Heart left ventricle (tissue), 16 donors: ENCODE results near the gene STXBP6. TPM values are rescaled to one million over a fixed set of nuclear protein-coding genes. Genes with fewer than 3 reads are reported as not detected.

Source experiments
- ATAC-seq, 4 donors: fragments of 200-7000 bp; cut with Tn5 transposase; one replicate each; pipeline ENCODE4 v1.9.1; 2020 to 2022; ENCODE audit warnings: moderate library complexity in 4 of 4, mild to moderate bottlenecking in 3 of 4, moderate number of reproducible peaks in 1 of 4
- DNase-seq, 5 donors: peaks; one replicate each; pipeline ENCODE4 v3.0.0-alpha.2; 2020
- H3K27ac ChIP-seq, 12 donors: fragments of 200-600 bp; sonication (generic) in 4 of 12; one replicate each; pipeline versions ENCODE4 v1.5.0 to v1.8.0; 2016 to 2022; ENCODE audit warnings: mild to moderate bottlenecking in 2 of 12
- H3K27me3 ChIP-seq, 9 donors: fragments of 200-600 bp; sonication (generic) in 2 of 9; one replicate each; pipeline versions ENCODE4 v1.5.1 to v1.8.0; 2016 to 2022; ENCODE audit warnings: mild to moderate bottlenecking in 3 of 9
- H3K36me3 ChIP-seq, 9 donors: fragments of 200-600 bp; sonication (generic) in 2 of 9; one replicate each; pipeline versions ENCODE4 v1.5.0 to v1.8.0; 2018 to 2022; ENCODE audit warnings: mild to moderate bottlenecking in 2 of 9
- H3K4me1 ChIP-seq, 12 donors: fragments of 200-600 bp; sonication (generic) in 4 of 12; one replicate each; pipeline versions ENCODE4 v1.5.0 to v1.8.0; 2016 to 2022; ENCODE audit warnings: mild to moderate bottlenecking in 3 of 12
- H3K4me3 ChIP-seq, 12 donors: fragments of 200-600 bp; sonication (generic) in 4 of 12; one replicate each; pipeline versions ENCODE4 v1.5.0 to v1.8.0; 2017 to 2022; ENCODE audit warnings: mild to moderate bottlenecking in 9 of 12, moderate library complexity in 4 of 12
- H3K9me3 ChIP-seq, 12 donors: fragments of 200-600 bp; sonication (generic) in 4 of 12; one replicate each; pipeline versions ENCODE4 v1.5.0 to v1.8.0; 2016 to 2022; ENCODE audit warnings: mild to moderate bottlenecking in 1 of 12
- POLR2A ChIP-seq, 2 donors: fragments of 450-650 bp; IDR thresholded peaks; one replicate each; pipeline ENCODE4 v1.6.1; 2017; ENCODE audit warnings: antibody characterized with exemption in 2 of 2, mild to moderate bottlenecking in 2 of 2, moderate library complexity in 2 of 2
- WGBS, 4 donors: extraction: QIAGEN DNeasy Blood & Tissue Kit in 2 of 4; methylation state at CpG; one replicate each; pipeline versions ENCODE4 v1.1.5 to v1.1.7; 2013 to 2018; 5-methylcytosine and 5-hydroxymethylcytosine counted together
- intact Hi-C, 10 donors: fragments of 100-400 bp; cut with DNase I; formaldehyde crosslinking; loops; one replicate each; pipeline versions ENCODE4 v1.11.1 to v1.14.2; 2022
- polyA plus RNA-seq, 2 donors: library from polyadenylated mRNA; stranded (reverse); fragments of 200-250 nt; gene quantifications; one replicate each; pipeline ENCODE4 v1.2.3, GENCODE V29; 2013
- total RNA-seq, 9 donors: library from RNA; depleted of rRNA in 2 of 9; stranded (reverse); fragments of >200 nt in 2 of 9; fragmentation: NEBNext Ultra II Directional in 3 of 9; extraction: Animal tissue kit (Norgen Biotek cat#: 25700) in 3 of 9; gene quantifications; one replicate each; pipeline versions ENCODE4 v1.1.0 to v1.2.4, GENCODE V29; 2016 to 2023
- TF ChIP-seq, protein P1 (sequence below), 12 donors: fragments of 200-600 bp; sonication (generic) in 4 of 12; IDR thresholded peaks; one replicate each; pipeline versions ENCODE4 v1.5.0 to v1.8.0; 2018 to 2022; ENCODE audit warnings: antibody characterized with exemption in 12 of 12, mild to moderate bottlenecking in 5 of 12
- donor health status: ischemic (EF 13 %, LVEDD 7.1; RV severe dilation, severe dysfunction).
- donor health status: healthy with polysubstance abuse.
- donor health status: DM: no; HTN: yes; CAD: no.
- donor health status: DM: no; HTN: no; CAD: no.
- donor health status: ischemic (EF 25% LVEDD 6.9; RV normal size, moderate dysfunction).
- donor health status: ischemic (EF 25% LVEDD 5.7; RV mildly dilated, moderate dysfunction).
- donor health status: healthy.
- donor health status: DM: yes; HTN: yes; CAD: no.
- donor health status: ischemic (EF 35%, LVEDD 5.7; RV mildly dilated, moderate dysfunction).
- donor health status: nonischemic (EF 11% LVEDD 7.7; RV severe dilation, severe dysfunction).
- donor health status: DM: yes; HTN: yes; CAD: no.
- donor health status: PGD.
- donor health status: ischemic (EF 29% LVEDD 5.4; RV normal size, mild dysfunction).
- donor health status: nonischemic (EF 23%, LVEDD 6.1; RV moderate dilation, normal function).

The STXBP6 gene
- total and polyA plus RNA-seq, 11 donors, result 12.5 to 57.3 (median 23.7) TPM

DNA sequence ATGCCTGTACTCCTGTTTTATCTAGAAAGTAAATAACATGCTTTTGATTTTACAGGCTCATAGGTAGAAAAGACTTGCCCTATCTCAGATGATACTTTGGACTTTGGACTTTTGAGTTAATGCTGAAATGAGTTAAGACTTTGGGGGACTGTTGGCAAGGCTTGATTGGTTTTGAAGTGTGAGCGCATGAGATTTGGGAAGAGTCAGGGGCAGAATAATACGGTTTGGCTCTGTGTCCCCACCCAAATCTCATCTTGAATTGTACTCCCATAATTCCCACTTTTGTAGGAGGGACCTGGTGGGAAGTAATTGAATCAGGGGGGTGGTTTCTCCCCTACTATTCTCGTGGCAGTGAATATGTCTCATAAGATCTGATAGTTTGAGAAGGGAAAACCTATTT is 259.8 kb downstream of the STXBP6 start:
- intact Hi-C loops, result no loop called here
- WGBS, 4 donors, result 87 to 94% (median 90%) methylated on average over 3 of the region's 3 CpGs
- H3K27ac ChIP-seq, result no peak overlapping the region

DNA sequence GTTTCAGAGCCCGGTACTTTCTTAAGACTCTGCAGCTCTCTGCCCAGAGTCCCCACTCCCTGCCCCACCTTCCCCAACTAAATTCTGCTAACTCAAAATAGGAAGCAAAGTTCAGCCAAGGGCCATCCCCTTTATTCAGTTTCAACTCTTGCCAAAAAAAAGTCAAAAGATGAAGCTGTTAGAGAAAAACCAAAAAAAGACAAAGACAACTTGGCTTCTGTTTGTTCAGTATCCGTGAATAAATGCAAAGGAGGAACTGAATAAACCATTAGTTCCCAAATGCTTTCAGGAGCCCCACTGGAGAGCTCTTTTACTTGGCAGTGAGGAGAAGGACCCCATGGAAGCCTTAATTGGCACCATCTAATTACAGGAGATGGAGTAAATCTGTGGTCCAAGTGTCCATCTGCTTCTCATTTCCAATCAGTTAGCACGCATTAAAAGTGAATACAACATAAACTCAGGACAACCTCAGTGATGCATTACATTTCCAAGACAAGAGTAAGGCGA is 260.5 kb downstream of the STXBP6 start:
- no peaks in the 10 kb centered on the region for H3K9me3 ChIP-seq
- no peaks in the 10 kb centered on the region for H3K36me3 ChIP-seq
- TF ChIP-seq POLR2A (IDR thresholded peaks at IDR 0.05), result no peak
- TF ChIP-seq, protein P1, sequence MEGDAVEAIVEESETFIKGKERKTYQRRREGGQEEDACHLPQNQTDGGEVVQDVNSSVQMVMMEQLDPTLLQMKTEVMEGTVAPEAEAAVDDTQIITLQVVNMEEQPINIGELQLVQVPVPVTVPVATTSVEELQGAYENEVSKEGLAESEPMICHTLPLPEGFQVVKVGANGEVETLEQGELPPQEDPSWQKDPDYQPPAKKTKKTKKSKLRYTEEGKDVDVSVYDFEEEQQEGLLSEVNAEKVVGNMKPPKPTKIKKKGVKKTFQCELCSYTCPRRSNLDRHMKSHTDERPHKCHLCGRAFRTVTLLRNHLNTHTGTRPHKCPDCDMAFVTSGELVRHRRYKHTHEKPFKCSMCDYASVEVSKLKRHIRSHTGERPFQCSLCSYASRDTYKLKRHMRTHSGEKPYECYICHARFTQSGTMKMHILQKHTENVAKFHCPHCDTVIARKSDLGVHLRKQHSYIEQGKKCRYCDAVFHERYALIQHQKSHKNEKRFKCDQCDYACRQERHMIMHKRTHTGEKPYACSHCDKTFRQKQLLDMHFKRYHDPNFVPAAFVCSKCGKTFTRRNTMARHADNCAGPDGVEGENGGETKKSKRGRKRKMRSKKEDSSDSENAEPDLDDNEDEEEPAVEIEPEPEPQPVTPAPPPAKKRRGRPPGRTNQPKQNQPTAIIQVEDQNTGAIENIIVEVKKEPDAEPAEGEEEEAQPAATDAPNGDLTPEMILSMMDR (IDR thresholded peaks at IDR 0.05), result no peak
- WGBS, 4 donors, result 24 to 38% (median 34%) methylated on average over 4 of the region's 4 CpGs
- no peak overlapping the region for H3K4me3 ChIP-seq
- ATAC-seq (peak in 3 of 4 donors; percentile 51 to 74 (median 54)), DNase-seq (peak in 1 of 5 donors; percentile 49)
- intact Hi-C loops, result no loop called here
- H3K27me3 ChIP-seq, result no peaks in the 10 kb centered on the region
- peaks cover 0 to 16% (median 12%) of the 10 kb centered on the region in 12 donors for H3K4me1 ChIP-seq
- H3K27ac ChIP-seq, result no peak overlapping the region

More for the DNA sequence above, 259.8 kb downstream of the STXBP6 start:
- DNase-seq, result no peak
- Histone ChIP-seq H3K9me3 (no peaks in the 10 kb centered on the region), H3K4me3 (no peak overlapping the region), H3K4me1 (peaks cover 0 to 16% (median 12%) of the 10 kb centered on the region in 12 donors), H3K36me3 (no peaks in the 10 kb centered on the region), H3K27me3 (no peaks in the 10 kb centered on the region)
- ATAC-seq, result no peak
- TF ChIP-seq, protein P1 (IDR thresholded peaks at IDR 0.05), result no peak
- TF ChIP-seq POLR2A (IDR thresholded peaks at IDR 0.05), result no peak

DNA sequence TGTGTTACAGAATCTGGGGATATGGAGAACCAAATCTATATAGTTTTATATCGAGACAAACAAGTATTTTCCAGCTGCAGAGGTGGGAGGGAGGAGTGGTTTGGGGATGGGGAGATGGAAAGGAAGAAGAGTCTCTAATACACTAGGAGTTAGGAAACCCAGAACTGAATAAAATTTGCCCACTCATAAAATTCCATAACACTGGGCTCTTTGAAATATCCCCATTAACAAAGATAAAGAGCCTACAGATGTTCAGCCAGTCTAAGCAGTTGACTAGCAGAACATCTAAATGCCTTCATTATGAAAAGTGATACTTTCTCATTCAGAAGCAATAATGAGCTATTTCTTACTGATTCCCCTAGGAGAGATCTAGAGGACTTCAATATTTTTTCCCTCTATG is 264.2 kb downstream of the STXBP6 start:
- H3K36me3 ChIP-seq, result no peaks in the 10 kb centered on the region
- peaks cover 0 to 16% (median 12%) of the 10 kb centered on the region in 12 donors for H3K4me1 ChIP-seq
- DNase-seq (no peak), ATAC-seq (no peak)
- no peaks in the 10 kb centered on the region for H3K9me3 ChIP-seq
- no peak for TF ChIP-seq POLR2A (IDR thresholded peaks at IDR 0.05)
- TF ChIP-seq, protein P1 (IDR thresholded peaks at IDR 0.05), result no peak
- no peak overlapping the region for H3K4me3 ChIP-seq
- intact Hi-C loops, result no loop called here
- WGBS, 4 donors, result 81 to 97% (median 90%) methylated on average over 1 of the region's 1 CpG
- H3K27ac ChIP-seq, result no peak overlapping the region
- H3K27me3 ChIP-seq, result no peaks in the 10 kb centered on the region

DNA sequence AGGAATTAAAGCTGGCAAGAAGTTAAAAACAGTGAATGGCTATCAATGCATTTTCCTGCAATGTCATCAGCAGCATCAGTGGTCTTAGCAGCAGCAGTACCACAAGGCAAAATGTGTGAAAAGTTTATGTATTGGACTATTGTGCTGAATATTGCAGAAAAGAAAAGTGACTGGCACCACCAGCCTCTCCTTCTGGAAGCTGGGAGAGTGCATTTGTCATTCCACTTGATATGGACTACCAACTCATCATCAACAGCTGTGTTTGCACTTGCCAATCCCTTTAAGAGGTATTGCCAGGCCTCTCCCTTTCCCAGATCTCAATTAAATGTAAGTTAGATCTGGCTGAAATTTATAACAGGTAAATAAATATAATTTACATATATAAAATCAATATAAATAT is 265.0 kb downstream of the STXBP6 start:
- no peak for TF ChIP-seq POLR2A (IDR thresholded peaks at IDR 0.05)
- TF ChIP-seq, protein P1 (IDR thresholded peaks at IDR 0.05), result no peak
- ATAC-seq, result no peak
- intact Hi-C loops, result no loop called here
- Histone ChIP-seq H3K4me3 (no peak overlapping the region), H3K4me1 (peaks cover 0 to 16% (median 12%) of the 10 kb centered on the region in 12 donors), H3K27ac (no peak overlapping the region), H3K36me3 (no peaks in the 10 kb centered on the region), H3K9me3 (no peaks in the 10 kb centered on the region), H3K27me3 (no peaks in the 10 kb centered on the region)
- no peak for DNase-seq
